H9 (cell line): ENCODE measurements around the gene ZNF79. TPM values are rescaled to one million over a fixed set of nuclear protein-coding genes. Genes with fewer than 3 reads are reported as not detected.

ENCODE experiments used
- DNase-seq: peaks from one replicate; pipeline ENCODE4 v3.0.0-alpha.2; 2017
- H2AFZ ChIP-seq: one replicate; pipeline ENCODE4 v1.6.1; 2013; ENCODE audit warnings: mild to moderate bottlenecking, low read length, control low read depth, moderate library complexity
- H2AK5ac ChIP-seq: 2 replicates; pipeline ENCODE4 v1.6.1; 2013; ENCODE audit warnings: low read length, control low read depth, mixed read lengths; ENCODE audit not compliant: insufficient read length
- H2BK120ac ChIP-seq: one replicate; pipeline ENCODE4 v1.6.1; 2013; ENCODE audit warnings: low read depth, mild to moderate bottlenecking, low read length, control low read depth, inconsistent platforms; ENCODE audit not compliant: poor library complexity, severe bottlenecking
- H2BK12ac ChIP-seq: 2 replicates; pipeline ENCODE4 v1.6.1; 2013; ENCODE audit warnings: low read length, control low read depth, mixed read lengths, low read depth; ENCODE audit not compliant: insufficient read length
- H2BK15ac ChIP-seq: 2 replicates; pipeline ENCODE4 v1.6.1; 2013; ENCODE audit warnings: low read depth, low read length, control low read depth
- H2BK20ac ChIP-seq: one replicate; pipeline ENCODE4 v1.6.1; 2013; ENCODE audit warnings: low read depth, mild to moderate bottlenecking, low read length, control low read depth, inconsistent platforms; ENCODE audit not compliant: poor library complexity, severe bottlenecking
- H2BK5ac ChIP-seq: 2 replicates; pipeline ENCODE4 v1.6.1; 2013; ENCODE audit warnings: low read length, control low read depth, mixed read lengths; ENCODE audit not compliant: insufficient read length
- H3K14ac ChIP-seq: 2 replicates; pipeline ENCODE4 v1.6.1; 2013; ENCODE audit warnings: low read length, control low read depth; ENCODE audit not compliant: insufficient read depth
- H3K18ac ChIP-seq: 2 replicates; pipeline ENCODE4 v1.6.1; 2013; ENCODE audit warnings: low read depth, mild to moderate bottlenecking, mixed read lengths, low read length, control low read depth; ENCODE audit not compliant: insufficient read length
- H3K23ac ChIP-seq: 2 replicates; pipeline ENCODE4 v1.6.1; 2013; ENCODE audit warnings: low read length, control low read depth, mixed read lengths, low read depth; ENCODE audit not compliant: insufficient read length
- H3K23me2 ChIP-seq: 2 replicates; pipeline ENCODE4 v1.6.1; 2013; ENCODE audit warnings: low read depth, mild to moderate bottlenecking, mixed read lengths, low read length, control low read depth; ENCODE audit not compliant: insufficient read length, poor library complexity, severe bottlenecking
- H3K27ac ChIP-seq: 2 replicates; pipeline ENCODE4 v1.5.1; 2013; ENCODE audit warnings: low read length, control low read depth, mixed read lengths, low read depth; ENCODE audit not compliant: insufficient read length
- H3K27me3 ChIP-seq: 2 replicates; pipeline ENCODE4 v1.6.1; 2013; ENCODE audit warnings: low read length, control low read depth, inconsistent platforms; ENCODE audit not compliant: insufficient read depth
- H3K4ac ChIP-seq: 2 replicates; pipeline ENCODE4 v1.6.1; 2013; ENCODE audit warnings: low read depth, mild to moderate bottlenecking, control low read depth, inconsistent platforms, low read length, moderate library complexity
- H3K4me1 ChIP-seq: 2 replicates; pipeline ENCODE4 v1.6.1; 2013; ENCODE audit warnings: low read length, control low read depth, inconsistent platforms; ENCODE audit not compliant: insufficient read depth
- H3K4me2 ChIP-seq: 2 replicates; pipeline ENCODE4 v1.6.1; 2013; ENCODE audit warnings: low read length, control low read depth, mixed read lengths; ENCODE audit not compliant: insufficient read length, insufficient read depth
- H3K56ac ChIP-seq: 2 replicates; pipeline ENCODE4 v1.6.1; 2013; ENCODE audit warnings: low read depth, mild to moderate bottlenecking, mixed read lengths, low read length, control low read depth; ENCODE audit not compliant: insufficient read length
- H3K79me1 ChIP-seq: 2 replicates; pipeline ENCODE4 v1.6.1; 2013; ENCODE audit warnings: low read depth, mild to moderate bottlenecking, moderate library complexity, low read length, control low read depth, inconsistent platforms; ENCODE audit not compliant: insufficient read depth, poor library complexity, severe bottlenecking
- H3K79me2 ChIP-seq: 2 replicates; pipeline ENCODE4 v1.6.1; 2013; ENCODE audit warnings: low read length, control low read depth, inconsistent platforms; ENCODE audit not compliant: insufficient read depth
- H3K9ac ChIP-seq: 2 replicates; pipeline ENCODE4 v1.6.1; 2013; ENCODE audit warnings: low read length, control low read depth, mixed read lengths; ENCODE audit not compliant: insufficient read length; ENCODE audit errors: extremely low read depth
- H3K9me3 ChIP-seq: one replicate; pipeline ENCODE4 v1.6.1; 2013; ENCODE audit warnings: low read depth, low read length, inconsistent platforms; ENCODE audit not compliant: control insufficient read depth
- H3T11ph ChIP-seq: one replicate; pipeline ENCODE4 v1.6.1; 2013; ENCODE audit warnings: mild to moderate bottlenecking, low read length, control low read depth, inconsistent platforms
- H4K20me1 ChIP-seq: one replicate; pipeline ENCODE4 v1.6.1; 2013; ENCODE audit not compliant: control insufficient read depth, insufficient read length, insufficient read depth
- H4K5ac ChIP-seq: 2 replicates; pipeline ENCODE4 v1.6.1; 2013; ENCODE audit warnings: low read depth, mild to moderate bottlenecking, mixed read lengths, low read length, control low read depth; ENCODE audit not compliant: insufficient read length
- H4K8ac ChIP-seq: replicated peaks from 2 replicates; pipeline ENCODE4 v1.6.1; 2013; ENCODE audit warnings: low read length, control low read depth, mixed read lengths, low read depth; ENCODE audit not compliant: insufficient read length
- H4K91ac ChIP-seq: 2 replicates; pipeline ENCODE4 v1.6.1; 2013; ENCODE audit warnings: low read depth, mild to moderate bottlenecking, moderate library complexity, mixed read lengths, low read length, control low read depth; ENCODE audit not compliant: insufficient read length
- H3K27ac Mint-ChIP-seq, 3 experiments: 2 replicates in 2 of 3; 3 replicates in 1 of 3; pipeline ENCODE4 v1.8.0; 2020 to 2021; ENCODE audit warnings: mixed read lengths in 3 of 3, mild to moderate bottlenecking in 1 of 3, moderate library complexity in 1 of 3
- H3K27me3 Mint-ChIP-seq: 2 replicates; pipeline ENCODE4 v1.8.0; 2021; ENCODE audit warnings: low read depth, mild to moderate bottlenecking, moderate library complexity, mixed read lengths
- H3K36me3 Mint-ChIP-seq, 3 experiments: 2 replicates in 2 of 3; 3 replicates in 1 of 3; pipeline ENCODE4 v1.8.0; 2020 to 2021; ENCODE audit warnings: low read depth in 3 of 3, mixed read lengths in 3 of 3; ENCODE audit not compliant: insufficient read depth in 1 of 3
- H3K4me1 Mint-ChIP-seq, 2 experiments: 2 replicates each; pipeline ENCODE4 v1.8.0; 2020; ENCODE audit warnings: mixed read lengths in 2 of 2
- H3K4me3 Mint-ChIP-seq, 2 experiments: 2 replicates in 1 of 2; 3 replicates in 1 of 2; pipeline ENCODE4 v1.8.0; 2020 to 2021; ENCODE audit warnings: mild to moderate bottlenecking in 2 of 2, mixed read lengths in 2 of 2, moderate library complexity in 1 of 2
- H3K9me3 Mint-ChIP-seq, 2 experiments: 2 replicates in 1 of 2; 3 replicates in 1 of 2; pipeline ENCODE4 v1.8.0; 2020; ENCODE audit warnings: mild to moderate bottlenecking in 2 of 2, mixed read lengths in 2 of 2, moderate library complexity in 1 of 2
- CTCF ChIP-seq: fragments of 200-600 bp; sonication (generic); conservative IDR thresholded peaks from 3 replicates; pipeline ENCODE4 v1.8.0; 2021; ENCODE audit warnings: antibody characterized with exemption, mild to moderate bottlenecking
- WGBS: extraction: QIAGEN DNeasy Blood & Tissue Kit; methylation state at CpG from one replicate; pipeline ENCODE4 v1.1.7; 2013; ENCODE audit warnings: missing lambda C conversion rate, low lambda C conversion rate, mixed read lengths; ENCODE audit not compliant: insufficient read length; ENCODE audit errors: extremely low coverage; 5-methylcytosine and 5-hydroxymethylcytosine counted together
- total RNA-seq: library from RNA; stranded (reverse); gene quantifications from 2 replicates; pipeline ENCODE4 v1.2.1, GENCODE V29; 2021

Gene ZNF79
- total RNA-seq, 1 experiment from 2014 or later, result 11.5 TPM

- H3K18ac ChIP-seq, result no peak overlapping the region
- no peak overlapping the region for H4K91ac ChIP-seq
- H2BK12ac ChIP-seq, result no peak overlapping the region
- H2AK5ac ChIP-seq, result no peak overlapping the region
- H3K23ac ChIP-seq, result no peak overlapping the region
- H3K27me3 ChIP-seq, result no peaks in the 10 kb centered on the region
- DNase-seq, result no peak
- no peak overlapping the region for H3K27ac ChIP-seq
- no peak overlapping the region for H3K9ac ChIP-seq
- H3K56ac ChIP-seq, result no peak overlapping the region
- H3K4me3 Mint-ChIP-seq, result no peak overlapping the region
- H4K20me1 ChIP-seq, result no peaks in the 10 kb centered on the region
- no peak overlapping the region for H2BK5ac ChIP-seq
- H3K4me2 ChIP-seq, result no peak overlapping the region
- H3T11ph ChIP-seq, result no peak overlapping the region
- H3K4me1 ChIP-seq, result no peaks in the 10 kb centered on the region
- H2BK15ac ChIP-seq, result no peak overlapping the region
- no peak overlapping the region for H2BK20ac ChIP-seq
- H2AFZ ChIP-seq, result no peak overlapping the region
- H3K27ac Mint-ChIP-seq, result no peak overlapping the region
- peak; percentile 44; the same call in 2 of the 3 replicates for TF ChIP-seq CTCF
- no peaks in the 10 kb centered on the region for H3K9me3 Mint-ChIP-seq
- WGBS, result no CpG with 5 or more reads among the region's 12 CpGs
- H3K4me1 Mint-ChIP-seq, result no peaks in the 10 kb centered on the region
- no peaks in the 10 kb centered on the region for H3K79me1 ChIP-seq
- H3K79me2 ChIP-seq, result no peaks in the 10 kb centered on the region
- no peak overlapping the region for H3K14ac ChIP-seq
- no peaks in the 10 kb centered on the region for H3K27me3 Mint-ChIP-seq
- no peak overlapping the region for H2BK120ac ChIP-seq
- H3K4ac ChIP-seq, result no peak overlapping the region
- no peak overlapping the region for H4K8ac ChIP-seq
- H3K9me3 ChIP-seq, result no peaks in the 10 kb centered on the region
- H3K23me2 ChIP-seq, result no peaks in the 10 kb centered on the region
- peaks cover 46 to 91% (median 73%) of the 10 kb centered on the region in 3 experiments for H3K36me3 Mint-ChIP-seq
- no peak overlapping the region for H4K5ac ChIP-seq
These were observed 13.5 kb downstream of the ZNF79 start for GRCh38 chr9:127437497-127438264.
